Natural killer cell (primary cell): ENCODE results near the gene CDH13. TPM values are rescaled to one million over a fixed set of nuclear protein-coding genes. Genes with fewer than 3 reads are reported as not detected.

ENCODE experiments used
- ATAC-seq, 3 donors: fragments of 150-1000 bp in 2 of 3; fragments of 200-7000 bp in 1 of 3; cut with Tn5 transposase; 1 replicate in 1 of 3; 2 replicates in 2 of 3; pipeline ENCODE4 v1.10.0; 2021; ENCODE audit warnings: mild to moderate bottlenecking in 2 of 3, moderate library complexity in 2 of 3
- DNase-seq, 2 donors: peaks; one replicate each; pipeline versions ENCODE4 v3.0.0 to v3.0.0-alpha.2; 2013 to 2021; ENCODE audit warnings: mixed read lengths in 1 of 2
- H3K27ac ChIP-seq: one replicate; pipeline ENCODE4 v1.5.1; 2013; ENCODE audit warnings: mild to moderate bottlenecking, low read length
- H3K27me3 ChIP-seq: one replicate; pipeline ENCODE4 v1.6.1; 2013; ENCODE audit warnings: low read length; ENCODE audit not compliant: control insufficient read depth, insufficient read depth
- H3K36me3 ChIP-seq: one replicate; pipeline ENCODE4 v1.6.1; 2013; ENCODE audit warnings: low read length; ENCODE audit not compliant: control insufficient read depth, insufficient read depth
- H3K4me1 ChIP-seq: one replicate; pipeline ENCODE4 v1.6.1; 2013; ENCODE audit warnings: low read length; ENCODE audit not compliant: control insufficient read depth, insufficient read depth
- H3K4me3 ChIP-seq: one replicate; pipeline ENCODE4 v1.5.1; 2013; ENCODE audit warnings: low read length
- H3K9me3 ChIP-seq: one replicate; pipeline ENCODE4 v1.6.1; 2013; ENCODE audit warnings: low read length; ENCODE audit not compliant: control insufficient read depth, insufficient read depth
- H3K27ac Mint-ChIP-seq, 2 donors: one replicate each; pipeline ENCODE4 v1.8.0; 2022; ENCODE audit warnings: mild to moderate bottlenecking in 2 of 2, mixed read lengths in 2 of 2, moderate library complexity in 1 of 2
- H3K27me3 Mint-ChIP-seq, 2 donors: one replicate each; pipeline ENCODE4 v1.8.0; 2022; ENCODE audit warnings: low read depth in 2 of 2, mixed read lengths in 2 of 2
- H3K36me3 Mint-ChIP-seq: one replicate; pipeline ENCODE4 v1.8.0; 2022; ENCODE audit warnings: mixed read lengths
- H3K4me1 Mint-ChIP-seq, 2 donors: one replicate each; pipeline ENCODE4 v1.8.0; 2022; ENCODE audit warnings: mixed read lengths in 2 of 2
- H3K4me3 Mint-ChIP-seq: one replicate; pipeline ENCODE4 v1.8.0; 2022; ENCODE audit warnings: mild to moderate bottlenecking, moderate library complexity, mixed read lengths
- H3K9me3 Mint-ChIP-seq, 2 donors: one replicate each; pipeline ENCODE4 v1.8.0; 2022; ENCODE audit warnings: mixed read lengths in 2 of 2
- WGBS: methylation state at CpG from one replicate; pipeline ENCODE4 v1.1.7; 2013; ENCODE audit warnings: missing lambda C conversion rate; ENCODE audit not compliant: insufficient coverage; 5-methylcytosine and 5-hydroxymethylcytosine counted together
- intact Hi-C: fragments of 100-400 bp; cut with micrococcal nuclease; formaldehyde crosslinking; loops from one replicate; pipeline ENCODE4 v1.14.2; 2022
- total RNA-seq, 4 donors: library from RNA; stranded (reverse); fragments of 120-200 nt in 1 of 4; gene quantifications; one replicate each; pipeline versions ENCODE4 v1.2.3 to v1.2.4, GENCODE V29; 2013 to 2022
- TF ChIP-seq, protein P1 (sequence below): fragments of 200-600 bp; IDR thresholded peaks from one replicate; pipeline ENCODE4 v1.8.0; 2022; ENCODE audit warnings: antibody characterized with exemption

CDH13 gene
- total RNA-seq, 3 donors from 2014 or later (not counting 1 experiment from before 2014, with no cell fraction given), result not detected

DNA sequence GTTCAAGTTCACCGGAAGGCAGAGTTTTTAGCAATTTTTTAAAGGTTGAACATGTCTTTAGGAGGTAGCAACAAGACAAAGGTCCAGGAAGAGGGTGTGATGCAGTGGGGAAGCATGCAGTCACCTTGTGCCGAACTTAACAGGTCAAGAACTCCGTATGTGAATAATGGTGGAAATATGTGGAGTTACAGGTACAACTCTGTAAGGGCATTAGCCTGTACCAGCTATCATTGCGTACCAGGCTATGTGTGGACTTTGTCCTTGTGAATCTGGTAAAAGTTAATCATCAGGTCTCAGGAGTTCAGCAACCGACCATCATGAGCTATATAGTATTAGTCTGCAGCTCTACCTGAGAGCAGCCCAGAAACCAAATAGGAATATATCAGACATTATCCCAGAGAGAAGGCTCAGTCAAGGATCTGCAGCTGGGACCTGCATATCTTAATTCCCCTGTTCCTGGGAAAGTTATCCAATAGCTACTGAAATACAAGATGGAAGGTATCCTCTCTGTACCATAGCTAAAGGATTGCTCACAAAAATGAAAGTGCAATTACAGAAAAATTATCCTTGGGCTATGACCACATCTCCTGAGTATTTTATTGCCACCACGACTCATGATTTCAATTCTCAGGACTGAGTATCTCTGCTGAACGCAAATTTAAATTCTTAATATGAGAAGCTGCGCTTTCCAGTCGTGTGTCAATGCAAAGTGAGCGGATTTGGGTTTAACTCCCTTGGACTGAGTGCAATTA is 469.3 kb downstream of the CDH13 start:
- Mint-ChIP-seq H3K36me3 (no peaks in the 10 kb centered on the region), H3K4me1 (peaks cover 12% of the 10 kb centered on the region in 2 donors), H3K4me3 (no peak overlapping the region), H3K27me3 (peaks cover 9 to 30% of the 10 kb centered on the region in 2 donors), H3K9me3 (peaks cover 6% of the 10 kb centered on the region in 2 donors), H3K27ac (no peak overlapping the region)
- H3K27ac ChIP-seq, result no peak overlapping the region
- DNase-seq (no peak), ATAC-seq (no peak)
- WGBS, result 80% methylated on average over 10 of the region's 10 CpGs
- H3K9me3 ChIP-seq, result peaks cover 8% of the 10 kb centered on the region
- intact Hi-C loops, result no loop called here
- no peaks in the 10 kb centered on the region for H3K4me1 ChIP-seq
- H3K36me3 ChIP-seq, result no peaks in the 10 kb centered on the region
- no peaks in the 10 kb centered on the region for H3K27me3 ChIP-seq
- TF ChIP-seq, protein P1, sequence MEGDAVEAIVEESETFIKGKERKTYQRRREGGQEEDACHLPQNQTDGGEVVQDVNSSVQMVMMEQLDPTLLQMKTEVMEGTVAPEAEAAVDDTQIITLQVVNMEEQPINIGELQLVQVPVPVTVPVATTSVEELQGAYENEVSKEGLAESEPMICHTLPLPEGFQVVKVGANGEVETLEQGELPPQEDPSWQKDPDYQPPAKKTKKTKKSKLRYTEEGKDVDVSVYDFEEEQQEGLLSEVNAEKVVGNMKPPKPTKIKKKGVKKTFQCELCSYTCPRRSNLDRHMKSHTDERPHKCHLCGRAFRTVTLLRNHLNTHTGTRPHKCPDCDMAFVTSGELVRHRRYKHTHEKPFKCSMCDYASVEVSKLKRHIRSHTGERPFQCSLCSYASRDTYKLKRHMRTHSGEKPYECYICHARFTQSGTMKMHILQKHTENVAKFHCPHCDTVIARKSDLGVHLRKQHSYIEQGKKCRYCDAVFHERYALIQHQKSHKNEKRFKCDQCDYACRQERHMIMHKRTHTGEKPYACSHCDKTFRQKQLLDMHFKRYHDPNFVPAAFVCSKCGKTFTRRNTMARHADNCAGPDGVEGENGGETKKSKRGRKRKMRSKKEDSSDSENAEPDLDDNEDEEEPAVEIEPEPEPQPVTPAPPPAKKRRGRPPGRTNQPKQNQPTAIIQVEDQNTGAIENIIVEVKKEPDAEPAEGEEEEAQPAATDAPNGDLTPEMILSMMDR, result no peak
- no peak overlapping the region for H3K4me3 ChIP-seq

DNA sequence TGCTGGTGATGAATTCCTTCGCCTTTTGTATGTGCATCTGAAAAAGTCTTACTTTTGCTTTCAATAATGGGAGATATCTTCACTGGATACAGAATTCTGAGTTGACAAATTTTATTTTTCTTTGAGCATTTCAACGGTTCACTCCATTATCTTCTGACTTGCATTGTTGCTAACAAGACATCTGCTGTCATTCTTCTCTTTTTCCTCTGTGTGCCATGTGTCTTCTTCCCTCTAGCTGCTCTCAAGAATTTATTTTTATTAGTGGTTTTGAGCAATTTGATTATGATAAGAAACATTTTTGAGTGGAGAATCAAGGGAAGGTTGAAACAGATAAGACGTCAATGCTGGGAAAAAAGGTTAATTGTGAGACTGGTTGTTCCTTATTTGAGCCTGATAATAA is 471.8 kb downstream of the CDH13 start:
- Mint-ChIP-seq H3K36me3 (no peaks in the 10 kb centered on the region), H3K27ac (no peak overlapping the region), H3K4me1 (peaks cover 12 to 26% of the 10 kb centered on the region in 2 donors), H3K9me3 (peaks cover 6% of the 10 kb centered on the region in 2 donors), H3K4me3 (no peak overlapping the region), H3K27me3 (peaks cover 10 to 20% of the 10 kb centered on the region in 2 donors)
- H3K9me3 ChIP-seq, result peaks cover 8% of the 10 kb centered on the region
- H3K36me3 ChIP-seq, result no peaks in the 10 kb centered on the region
- no peak overlapping the region for H3K4me3 ChIP-seq
- no peaks in the 10 kb centered on the region for H3K4me1 ChIP-seq
- H3K27ac ChIP-seq, result no peak overlapping the region
- ATAC-seq (no peak), DNase-seq (no peak)
- H3K27me3 ChIP-seq, result no peaks in the 10 kb centered on the region
- intact Hi-C loops, result no loop called here
- WGBS, result 92% methylated on average over 2 of the region's 3 CpGs
- TF ChIP-seq, protein P1, result no peak

DNA sequence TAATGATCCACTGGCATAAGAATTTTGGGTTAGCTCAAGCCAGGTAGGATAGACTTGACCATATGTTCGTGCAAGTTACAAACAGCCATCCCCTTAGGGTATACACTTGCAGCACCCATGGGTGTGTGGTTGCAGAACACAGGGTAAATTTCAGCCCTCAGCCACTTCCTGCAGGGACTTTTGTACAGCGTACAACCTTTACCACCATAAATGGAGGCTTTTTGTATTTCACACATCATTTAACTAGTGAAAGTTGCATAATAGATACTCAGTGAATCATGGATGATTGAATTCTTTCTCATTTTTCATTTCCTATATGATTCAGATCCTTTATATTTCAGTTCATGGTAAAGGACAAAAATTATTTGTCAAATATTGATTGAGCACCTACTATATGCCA is 473.9 kb downstream of the CDH13 start:
- Mint-ChIP-seq H3K36me3 (no peaks in the 10 kb centered on the region), H3K27me3 (peaks cover 8 to 18% of the 10 kb centered on the region in 2 donors), H3K4me3 (peak overlapping the region; percentile 37), H3K27ac (no peak overlapping the region), H3K4me1 (peaks cover 12 to 26% of the 10 kb centered on the region in 2 donors), H3K9me3 (peaks cover 6% of the 10 kb centered on the region in 2 donors)
- WGBS, result 45% methylated on average over 2 of the region's 2 CpGs
- no peak overlapping the region for H3K4me3 ChIP-seq
- H3K36me3 ChIP-seq, result no peaks in the 10 kb centered on the region
- intact Hi-C loops, result no loop called here
- H3K27ac ChIP-seq, result no peak overlapping the region
- DNase-seq (no peak), ATAC-seq (peak; percentile 72 to 99 (median 89))
- no peaks in the 10 kb centered on the region for H3K4me1 ChIP-seq
- peaks cover 8% of the 10 kb centered on the region for H3K9me3 ChIP-seq
- TF ChIP-seq, protein P1, result no peak
- no peaks in the 10 kb centered on the region for H3K27me3 ChIP-seq
